ENCODE results near the gene MIS18A. TPM values are rescaled to one million over a fixed set of nuclear protein-coding genes. Genes with fewer than 3 reads are reported as not detected.

MIS18A gene
- 1 to 10 TPM; 4.2 to 7.9 (median 5.2) TPM for total RNA-seq
- 7.1 TPM for total RNA-seq (2013)

GRCh38 chr21:32278518-32279376 is at the start of gene MIS18A:
Gene MIS18A (minus strand): TSS chr21:32279049. CDS start chr21:32279014, 35 bp downstream.
- peak within 1 kb of the TSS; percentile 38 for H3K27ac ChIP-seq (ENCODE audit: low read length)
- H3K4me1 Mint-ChIP-seq, result peaks cover 21 to 28% of the 10 kb centered on the region in 2 donors
- no peaks in the 10 kb centered on the region for H3K36me3 ChIP-seq (ENCODE audit: control insufficient read depth, insufficient read depth, low read length)
- intact Hi-C loops (cut with micrococcal nuclease), result loop anchor here (2.0 kb wide), 1 partner anchor 114 kb away; the partner anchor contains the start of gene URB1
- DNase-seq (peak; percentile 97), ATAC-seq (peak; percentile 92 to 94 (median 94))
- no peaks in the 10 kb centered on the region for H3K9me3 Mint-ChIP-seq
- H3K27me3 Mint-ChIP-seq (ENCODE audit: low read depth in 2 of 2), result no peaks in the 10 kb centered on the region
- no peaks in the 10 kb centered on the region for H3K9me3 ChIP-seq (ENCODE audit: control insufficient read depth, insufficient read depth, low read length)
- TF ChIP-seq CTCF (IDR thresholded peaks at IDR 0.05), result no peak
- H3K36me3 Mint-ChIP-seq, result no peaks in the 10 kb centered on the region
- WGBS (ENCODE audit: insufficient coverage), result under 1% methylated on average over 69 of the region's 69 CpGs
- H3K27ac Mint-ChIP-seq, result peak within 1 kb of the TSS; percentile 93 to 96
- peak within 1 kb of the TSS; percentile 98 for H3K4me3 Mint-ChIP-seq
- peaks cover 15% of the 10 kb centered on the region for H3K4me1 ChIP-seq (ENCODE audit: control insufficient read depth, insufficient read depth, low read length)
- no peaks in the 10 kb centered on the region for H3K27me3 ChIP-seq (ENCODE audit: control insufficient read depth, insufficient read depth, low read length)
- peak within 1 kb of the TSS; percentile 66 for H3K4me3 ChIP-seq (ENCODE audit: low read length)

GRCh38 chr21:32328595-32328994 is 49.7 kb upstream of the MIS18A start:
- H3K27me3 ChIP-seq (ENCODE audit: control insufficient read depth, insufficient read depth, low read length), result no peaks in the 10 kb centered on the region
- H3K4me1 ChIP-seq (ENCODE audit: control insufficient read depth, insufficient read depth, low read length), result no peaks in the 10 kb centered on the region
- ATAC-seq (no peak), DNase-seq (no peak)
- H3K4me3 ChIP-seq (ENCODE audit: low read length), result no peak overlapping the region
- Mint-ChIP-seq H3K27me3 (ENCODE audit: low read depth in 2 of 2) (no peaks in the 10 kb centered on the region), H3K36me3 (peaks cover 38% of the 10 kb centered on the region), H3K27ac (no peak overlapping the region), H3K9me3 (no peaks in the 10 kb centered on the region), H3K4me3 (no peak overlapping the region), H3K4me1 (peaks cover 0 to 9% of the 10 kb centered on the region in 2 donors)
- intact Hi-C loops (cut with micrococcal nuclease), result no loop called here
- H3K9me3 ChIP-seq (ENCODE audit: control insufficient read depth, insufficient read depth, low read length), result no peaks in the 10 kb centered on the region
- TF ChIP-seq CTCF (IDR thresholded peaks at IDR 0.05), result no peak
- H3K27ac ChIP-seq (ENCODE audit: low read length), result no peak overlapping the region
- 98% methylated on average over 3 of the region's 3 CpGs for WGBS (ENCODE audit: insufficient coverage)
- peaks cover 63% of the 10 kb centered on the region for H3K36me3 ChIP-seq (ENCODE audit: control insufficient read depth, insufficient read depth, low read length)

GRCh38 chr21:32325706-32326105 is 46.9 kb upstream of the MIS18A start:
- Histone ChIP-seq H3K9me3 (ENCODE audit: control insufficient read depth, insufficient read depth, low read length) (no peaks in the 10 kb centered on the region), H3K36me3 (ENCODE audit: control insufficient read depth, insufficient read depth, low read length) (peaks cover 66% of the 10 kb centered on the region), H3K4me1 (ENCODE audit: control insufficient read depth, insufficient read depth, low read length) (no peaks in the 10 kb centered on the region), H3K27ac (ENCODE audit: low read length) (no peak overlapping the region), H3K4me3 (ENCODE audit: low read length) (no peak overlapping the region), H3K27me3 (ENCODE audit: control insufficient read depth, insufficient read depth, low read length) (no peaks in the 10 kb centered on the region)
- no peaks in the 10 kb centered on the region for H3K4me1 Mint-ChIP-seq
- WGBS (ENCODE audit: insufficient coverage), result 99% methylated on average over 7 of the region's 8 CpGs
- peaks cover 32% of the 10 kb centered on the region for H3K36me3 Mint-ChIP-seq
- DNase-seq, result no peak
- H3K27ac Mint-ChIP-seq, result no peak overlapping the region
- no peak overlapping the region for H3K4me3 Mint-ChIP-seq
- no peaks in the 10 kb centered on the region for H3K9me3 Mint-ChIP-seq
- intact Hi-C loops (cut with micrococcal nuclease), result no loop called here
- no peak for TF ChIP-seq CTCF (IDR thresholded peaks at IDR 0.05)
- ATAC-seq, result no peak
- no peaks in the 10 kb centered on the region for H3K27me3 Mint-ChIP-seq (ENCODE audit: low read depth in 2 of 2)

Data from natural killer cell (primary cell).